GM19463 (cell line): Measurements from ENCODE around the gene TIGD4.

ENCODE experiments used
- ATAC-seq: cut with Tn5 transposase; IDR thresholded peaks from one replicate; pipeline ENCODE4 v1.9.1; 2021; ENCODE audit warnings: mild to moderate bottlenecking, moderate library complexity; ENCODE audit not compliant: unreplicated experiment

Gene TIGD4

GRCh38 chr4:152727784-152728183 is 51.7 kb downstream of the TIGD4 start:
- no peak for ATAC-seq

GRCh38 chr4:152724494-152724893 is 55.0 kb downstream of the TIGD4 start:
- ATAC-seq = no peak

- ATAC-seq = no peak
These were observed 56.3 kb downstream of the TIGD4 start for GRCh38 chr4:152723236-152723635.

GRCh38 chr4:152719801-152720556 is 59.6 kb downstream of the TIGD4 start:
- no peak for ATAC-seq
